ENCODE measurements around the gene A4GNT. TPM values are rescaled to one million over a fixed set of nuclear protein-coding genes. Genes with fewer than 3 reads are reported as not detected.
A peak's percentile ranks its signal among the peaks of the same experiment; 100 is the strongest.

Gene A4GNT
- total and polyA plus RNA-seq, 2 donors (not counting 1 experiment from before 2014, with no cell fraction given): not detected

GRCh38 chr3:138114988-138115971 lies 16.9 kb downstream of the A4GNT start, which contains the start of gene DZIP1L:
Gene DZIP1L (minus strand): TSS chr3:138115608. CDS start chr3:138103971, 11,637 bp downstream.
- Histone ChIP-seq H3K4me3 (replicated peaks in 1 of 4; ENCODE audit: control extremely low read depth in 1 of 4, insufficient read depth in 1 of 4, low read depth in 3 of 4, low read length in 4 of 4) (peak within 1 kb of the TSS; percentile 56 to 89 (median 81)), H3K27ac (ENCODE audit: insufficient read depth, low read length) (peak within 1 kb of the TSS; percentile 87), H3K79me2 (ENCODE audit: control insufficient read depth, insufficient read depth, low read length) (peaks cover 34% of the 10 kb centered on the region), H3K4me1 (ENCODE audit: control insufficient read depth, extremely low read depth, insufficient read depth, low read length) (peaks cover 5% of the 10 kb centered on the region), H3K27me3 (ENCODE audit: control insufficient read depth, insufficient read depth, low read length) (no peaks in the 10 kb centered on the region), H3K9ac (ENCODE audit: insufficient read depth, low read length) (peak within 1 kb of the TSS; percentile 88), H2AFZ (ENCODE audit: low read length) (peak within 1 kb of the TSS; percentile 87), H3K4me2 (ENCODE audit: extremely low read depth, insufficient read depth, low read length) (peak within 1 kb of the TSS; percentile 95), H3K9me3 (ENCODE audit: control insufficient read depth, insufficient read depth, low read depth, low read length) (no peaks in the 10 kb centered on the region), H4K20me1 (ENCODE audit: control insufficient read depth, extremely low read depth, insufficient read depth, low read length) (no peaks in the 10 kb centered on the region), H3K36me3 (ENCODE audit: control insufficient read depth, insufficient read depth, low read length) (peaks cover 9% of the 10 kb centered on the region)
- DNase-seq (ENCODE audit: low read depth in 2 of 2): peak; percentile 64 to 79
- peak in 1 of 2 donors; percentile 19 for TF ChIP-seq CTCF (conservative IDR thresholded peaks at IDR 0.05 in 1 of 2, IDR thresholded peaks at IDR 0.05 in 1 of 2; ENCODE audit: low read depth in 1 of 2, low read length in 2 of 2)
- no peak for TF ChIP-seq EZH2 (IDR thresholded peaks at IDR 0.05; ENCODE audit: low read length, missing control alignments)

- Histone ChIP-seq H4K20me1 (ENCODE audit: control insufficient read depth, extremely low read depth, insufficient read depth, low read length) (no peaks in the 10 kb centered on the region), H3K9ac (ENCODE audit: insufficient read depth, low read length) (peak overlapping the region; percentile 88), H3K4me1 (ENCODE audit: control insufficient read depth, extremely low read depth, insufficient read depth, low read length) (peaks cover 5% of the 10 kb centered on the region), H3K9me3 (ENCODE audit: control insufficient read depth, insufficient read depth, low read depth, low read length) (no peaks in the 10 kb centered on the region), H3K36me3 (ENCODE audit: control insufficient read depth, insufficient read depth, low read length) (peaks cover 9% of the 10 kb centered on the region), H3K27ac (ENCODE audit: insufficient read depth, low read length) (peak overlapping the region; percentile 87), H3K79me2 (ENCODE audit: control insufficient read depth, insufficient read depth, low read length) (peaks cover 36% of the 10 kb centered on the region), H2AFZ (ENCODE audit: low read length) (peak overlapping the region; percentile 35), H3K27me3 (ENCODE audit: control insufficient read depth, insufficient read depth, low read length) (no peaks in the 10 kb centered on the region), H3K4me2 (ENCODE audit: extremely low read depth, insufficient read depth, low read length) (peak overlapping the region; percentile 95), H3K4me3 (replicated peaks in 1 of 4; ENCODE audit: control extremely low read depth in 1 of 4, insufficient read depth in 1 of 4, low read depth in 3 of 4, low read length in 4 of 4) (peak overlapping the region; percentile 56 to 89 (median 81))
- TF ChIP-seq EZH2 (IDR thresholded peaks at IDR 0.05; ENCODE audit: low read length, missing control alignments) (no peak), CTCF (conservative IDR thresholded peaks at IDR 0.05 in 1 of 2, IDR thresholded peaks at IDR 0.05 in 1 of 2; ENCODE audit: low read depth in 1 of 2, low read length in 2 of 2) (no peak)
- peak; percentile 35 to 43 for DNase-seq (ENCODE audit: low read depth in 2 of 2)
These were observed 17.7 kb downstream of the A4GNT start for GRCh38 chr3:138114431-138114918.

DNA sequence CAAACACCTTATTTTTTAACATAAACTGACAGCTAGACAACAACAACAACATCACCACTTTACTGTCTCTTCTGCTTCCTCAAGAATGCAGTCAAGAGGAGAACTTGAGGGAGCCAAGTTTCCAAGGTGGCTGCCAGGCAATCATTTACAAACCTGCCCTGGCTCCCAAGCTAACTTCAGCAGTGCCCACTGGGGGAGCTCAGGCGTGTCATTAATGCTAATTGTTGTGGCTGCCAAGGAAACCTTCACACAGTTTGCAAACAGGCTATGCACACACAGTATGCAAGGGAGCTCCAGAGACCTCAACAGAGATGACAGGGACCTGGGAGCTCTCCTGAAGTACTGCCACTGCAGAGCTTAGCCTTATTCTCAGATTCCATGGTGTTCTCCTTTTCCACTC lies 18.9 kb downstream of the A4GNT start:
- Histone ChIP-seq H2AFZ (ENCODE audit: low read length) (no peak overlapping the region), H3K79me2 (ENCODE audit: control insufficient read depth, insufficient read depth, low read length) (peaks cover 45% of the 10 kb centered on the region), H3K27me3 (ENCODE audit: control insufficient read depth, insufficient read depth, low read length) (no peaks in the 10 kb centered on the region), H3K4me1 (ENCODE audit: control insufficient read depth, extremely low read depth, insufficient read depth, low read length) (peaks cover 3% of the 10 kb centered on the region), H4K20me1 (ENCODE audit: control insufficient read depth, extremely low read depth, insufficient read depth, low read length) (no peaks in the 10 kb centered on the region), H3K9me3 (ENCODE audit: control insufficient read depth, insufficient read depth, low read depth, low read length) (no peaks in the 10 kb centered on the region), H3K36me3 (ENCODE audit: control insufficient read depth, insufficient read depth, low read length) (peaks cover 9% of the 10 kb centered on the region), H3K4me2 (ENCODE audit: extremely low read depth, insufficient read depth, low read length) (peak overlapping the region; percentile 42), H3K27ac (ENCODE audit: insufficient read depth, low read length) (no peak overlapping the region), H3K4me3 (replicated peaks in 1 of 4; ENCODE audit: control extremely low read depth in 1 of 4, insufficient read depth in 1 of 4, low read depth in 3 of 4, low read length in 4 of 4) (peak overlapping the region in 1 of 4 experiments; percentile 17), H3K9ac (ENCODE audit: insufficient read depth, low read length) (no peak overlapping the region)
- peak in 1 of 2 donors; percentile 13 for DNase-seq (ENCODE audit: low read depth in 2 of 2)
- TF ChIP-seq CTCF (conservative IDR thresholded peaks at IDR 0.05 in 1 of 2, IDR thresholded peaks at IDR 0.05 in 1 of 2; ENCODE audit: low read depth in 1 of 2, low read length in 2 of 2): no peak
